Endothelial cell (in vitro differentiated cells): ENCODE data around the gene FTO. TPM values are rescaled to one million over a fixed set of nuclear protein-coding genes. Genes with fewer than 3 reads are reported as not detected.

Experiments
- DNase-seq: peaks from one replicate; pipeline ENCODE4 v3.0.0; 2021; ENCODE audit warnings: low spot score
- H3K27ac Mint-ChIP-seq: one replicate; pipeline ENCODE4 v1.8.0; 2021; ENCODE audit warnings: mixed read lengths, inconsistent platforms; ENCODE audit not compliant: unreplicated experiment
- H3K27me3 Mint-ChIP-seq: one replicate; pipeline ENCODE4 v1.8.0; 2021; ENCODE audit warnings: mild to moderate bottlenecking, moderate library complexity, mixed read lengths, inconsistent platforms; ENCODE audit not compliant: unreplicated experiment
- H3K36me3 Mint-ChIP-seq: one replicate; pipeline ENCODE4 v1.8.0; 2021; ENCODE audit warnings: mild to moderate bottlenecking, low read depth, mixed read lengths, inconsistent platforms; ENCODE audit not compliant: unreplicated experiment
- H3K4me1 Mint-ChIP-seq: one replicate; pipeline ENCODE4 v1.8.0; 2021; ENCODE audit warnings: mild to moderate bottlenecking, mixed read lengths, inconsistent platforms; ENCODE audit not compliant: unreplicated experiment
- H3K4me3 Mint-ChIP-seq: one replicate; pipeline ENCODE4 v1.8.0; 2021; ENCODE audit warnings: mild to moderate bottlenecking, mixed read lengths, inconsistent platforms; ENCODE audit not compliant: unreplicated experiment
- H3K9me3 Mint-ChIP-seq: one replicate; pipeline ENCODE4 v1.8.0; 2021; ENCODE audit warnings: mixed read lengths, inconsistent platforms; ENCODE audit not compliant: unreplicated experiment
- total RNA-seq: library from RNA; stranded (reverse); fragmentation: NEBNext Ultra II Directional; extraction: Animal tissue kit (Norgen Biotek cat#: 25700); gene quantifications from one replicate; pipeline ENCODE4 v1.2.1, GENCODE V29; 2021; ENCODE audit not compliant: unreplicated experiment
- TF ChIP-seq, protein P1 (sequence below): fragments of 200-600 bp; sonication (generic); IDR thresholded peaks from one replicate; pipeline ENCODE4 v1.5.0; 2021; ENCODE audit warnings: antibody characterized with exemption; ENCODE audit not compliant: unreplicated experiment

The FTO gene
- total RNA-seq, 1 donor from 2014 or later: 83.8 TPM

DNA sequence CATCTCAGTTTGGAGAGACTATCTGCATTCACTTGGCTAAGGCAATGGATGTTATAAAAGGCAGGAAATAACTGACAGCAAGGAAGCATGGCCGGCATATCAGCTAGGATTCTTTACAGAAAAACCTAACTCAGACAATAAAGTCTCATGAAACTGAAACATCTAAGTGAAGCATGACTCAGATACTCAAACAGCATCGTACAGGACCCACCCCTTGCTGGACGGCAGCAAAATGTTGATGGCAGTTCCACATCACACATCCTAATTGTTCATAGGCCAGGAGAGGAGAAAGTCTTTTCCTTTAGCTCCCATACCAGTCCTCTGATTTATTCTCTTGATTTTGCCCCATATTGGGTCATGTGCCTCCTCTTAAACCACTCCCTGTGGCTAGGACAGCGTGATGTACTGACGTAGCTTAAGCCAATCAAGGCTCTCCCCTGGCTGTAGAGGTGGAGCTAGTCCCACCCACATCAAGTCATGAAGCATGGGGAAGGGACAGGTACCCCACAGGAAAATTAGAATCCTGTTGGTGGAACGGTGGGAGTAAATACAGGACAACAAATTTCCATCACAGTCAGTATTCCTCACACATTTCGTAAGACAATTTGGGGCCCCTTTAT lies 403.7 kb downstream of the FTO start:
- DNase-seq: no peak
- Mint-ChIP-seq H3K27ac (no peak overlapping the region), H3K9me3 (no peaks in the 10 kb centered on the region), H3K36me3 (peaks cover 4% of the 10 kb centered on the region), H3K27me3 (no peaks in the 10 kb centered on the region), H3K4me3 (no peak overlapping the region), H3K4me1 (peaks cover 6% of the 10 kb centered on the region)
- TF ChIP-seq, protein P1, sequence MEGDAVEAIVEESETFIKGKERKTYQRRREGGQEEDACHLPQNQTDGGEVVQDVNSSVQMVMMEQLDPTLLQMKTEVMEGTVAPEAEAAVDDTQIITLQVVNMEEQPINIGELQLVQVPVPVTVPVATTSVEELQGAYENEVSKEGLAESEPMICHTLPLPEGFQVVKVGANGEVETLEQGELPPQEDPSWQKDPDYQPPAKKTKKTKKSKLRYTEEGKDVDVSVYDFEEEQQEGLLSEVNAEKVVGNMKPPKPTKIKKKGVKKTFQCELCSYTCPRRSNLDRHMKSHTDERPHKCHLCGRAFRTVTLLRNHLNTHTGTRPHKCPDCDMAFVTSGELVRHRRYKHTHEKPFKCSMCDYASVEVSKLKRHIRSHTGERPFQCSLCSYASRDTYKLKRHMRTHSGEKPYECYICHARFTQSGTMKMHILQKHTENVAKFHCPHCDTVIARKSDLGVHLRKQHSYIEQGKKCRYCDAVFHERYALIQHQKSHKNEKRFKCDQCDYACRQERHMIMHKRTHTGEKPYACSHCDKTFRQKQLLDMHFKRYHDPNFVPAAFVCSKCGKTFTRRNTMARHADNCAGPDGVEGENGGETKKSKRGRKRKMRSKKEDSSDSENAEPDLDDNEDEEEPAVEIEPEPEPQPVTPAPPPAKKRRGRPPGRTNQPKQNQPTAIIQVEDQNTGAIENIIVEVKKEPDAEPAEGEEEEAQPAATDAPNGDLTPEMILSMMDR: no peak

DNA sequence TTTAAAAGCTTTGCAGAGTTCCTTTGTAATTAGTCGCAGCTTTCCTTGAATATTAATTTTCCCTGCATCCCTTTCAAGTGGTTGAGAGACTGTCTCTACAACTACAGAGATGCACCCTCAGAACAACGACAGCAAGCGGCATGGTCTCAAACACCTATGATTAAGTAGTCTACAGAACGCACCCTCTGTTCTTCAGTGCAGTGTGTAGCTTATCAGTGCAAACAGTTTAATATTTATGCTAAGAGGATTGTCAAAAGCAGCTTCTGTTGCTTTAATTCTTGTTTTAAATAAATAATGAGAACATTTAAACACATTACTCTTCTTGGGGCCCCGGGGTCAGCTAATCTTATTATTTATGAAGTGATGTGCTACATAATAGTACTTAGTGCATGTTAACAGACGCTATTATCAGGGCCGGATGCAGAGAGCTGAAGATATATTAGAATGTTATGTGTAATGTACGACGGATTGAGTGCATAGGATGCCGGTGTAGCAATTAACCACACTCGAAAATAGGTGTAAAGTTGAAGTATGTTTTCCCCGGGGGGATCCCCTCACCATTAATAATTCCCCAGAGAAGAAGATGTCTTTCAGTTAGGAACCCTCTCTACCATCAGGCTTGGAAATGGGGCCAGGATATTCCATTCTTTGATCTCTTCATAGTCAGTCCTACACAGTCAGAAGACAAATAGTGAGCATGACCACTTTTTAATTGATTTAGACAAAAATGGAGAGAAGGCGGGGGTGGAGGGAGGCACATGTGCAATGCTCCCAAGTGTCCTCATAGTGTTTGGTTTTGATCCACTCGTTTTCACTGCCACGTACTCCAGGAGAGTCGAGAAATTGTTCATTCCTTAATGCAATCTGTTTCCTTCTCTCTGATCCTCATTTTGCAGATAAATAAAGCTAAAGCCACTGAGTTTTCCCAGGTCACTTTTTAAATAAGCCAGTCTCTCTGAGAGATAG lies 406.3 kb downstream of the FTO start:
- Mint-ChIP-seq H3K27me3 (peaks cover 1% of the 10 kb centered on the region), H3K9me3 (no peaks in the 10 kb centered on the region), H3K4me3 (no peak overlapping the region), H3K27ac (no peak overlapping the region), H3K4me1 (peaks cover 6% of the 10 kb centered on the region), H3K36me3 (peaks cover 16% of the 10 kb centered on the region)
- DNase-seq: no peak
- TF ChIP-seq, protein P1: no peak

DNA sequence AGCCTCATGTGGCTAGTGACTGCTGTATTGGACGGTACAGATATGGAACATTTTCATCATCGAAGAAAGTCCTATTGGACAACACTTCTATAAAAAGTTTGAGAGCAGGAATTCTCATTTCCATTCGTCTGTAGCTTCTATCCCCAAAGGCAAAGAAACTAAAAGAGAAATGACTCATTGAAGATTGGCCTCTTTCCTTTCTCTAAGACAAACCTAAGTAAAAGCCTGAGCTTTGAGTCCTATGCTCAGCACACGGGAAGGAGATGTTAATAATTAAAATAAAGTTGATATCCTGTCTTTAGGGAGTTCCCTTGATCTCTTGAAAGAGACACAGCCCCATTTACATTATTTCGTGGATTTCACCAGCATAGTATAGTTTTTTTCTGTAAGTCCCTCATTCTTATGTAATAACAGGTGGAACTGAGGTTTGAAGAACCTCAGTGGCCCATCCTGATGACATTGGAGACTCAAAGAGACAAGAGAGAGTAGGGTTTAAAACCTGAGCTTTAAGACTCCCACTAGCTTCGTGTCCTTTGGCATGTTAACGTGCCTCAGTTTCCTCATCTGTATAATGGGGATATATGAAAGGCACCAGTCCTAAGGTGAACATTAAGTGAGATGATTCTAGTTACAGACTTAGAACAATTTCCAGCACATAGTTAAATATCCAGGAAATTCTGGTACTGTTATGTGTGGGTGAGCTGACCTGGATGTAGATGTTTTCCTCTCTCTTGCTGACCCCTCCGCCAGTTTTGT lies 408.7 kb downstream of the FTO start:
- Mint-ChIP-seq H3K4me3 (no peak overlapping the region), H3K27me3 (peaks cover 2% of the 10 kb centered on the region), H3K27ac (no peak overlapping the region), H3K4me1 (peaks cover 3% of the 10 kb centered on the region), H3K36me3 (peaks cover 16% of the 10 kb centered on the region), H3K9me3 (no peaks in the 10 kb centered on the region)
- TF ChIP-seq, protein P1: no peak
- DNase-seq: no peak

DNA sequence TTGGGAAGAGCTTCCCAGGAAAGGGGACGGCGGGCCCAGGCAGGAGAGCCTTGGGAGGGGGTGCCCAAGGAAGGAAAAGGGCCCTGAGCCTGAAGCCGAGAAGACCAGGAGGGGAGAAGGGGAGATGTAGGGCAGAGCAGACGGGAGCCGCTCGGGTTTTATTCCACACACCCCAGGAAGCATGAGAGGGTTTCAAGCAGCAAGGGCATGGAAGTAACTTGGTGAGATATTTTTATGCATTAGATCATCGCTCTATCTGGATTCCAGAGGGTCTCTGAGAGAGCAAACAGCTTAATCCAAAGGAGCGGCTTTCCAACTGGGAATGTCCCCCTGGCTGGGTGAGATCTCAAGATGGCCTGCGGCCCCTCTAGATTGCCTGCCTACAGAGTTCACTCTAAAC lies 411.6 kb downstream of the FTO start:
- Mint-ChIP-seq H3K27me3 (peaks cover 2% of the 10 kb centered on the region), H3K4me1 (no peaks in the 10 kb centered on the region), H3K4me3 (no peak overlapping the region), H3K27ac (no peak overlapping the region), H3K36me3 (peaks cover 16% of the 10 kb centered on the region), H3K9me3 (no peaks in the 10 kb centered on the region)
- TF ChIP-seq, protein P1: no peak
- no peak for DNase-seq
